Loucy (cell line): ENCODE results near the gene TACC2.

Experiments
- EZH2phosphoT487 ChIP-seq: fragments of 200-600 bp; IDR thresholded peaks from 2 replicates; pipeline ENCODE4 v1.6.1; 2018; ENCODE audit warnings: antibody characterized with exemption, mild to moderate bottlenecking, moderate library complexity, borderline replicate concordance
- TF ChIP-seq, protein P1 (sequence below): fragments of 200-600 bp; sonication (generic); conservative IDR thresholded peaks from 2 replicates; pipeline ENCODE4 v1.5.1; 2014; ENCODE audit warnings: mild to moderate bottlenecking, antibody characterized with exemption, low read length

DNA sequence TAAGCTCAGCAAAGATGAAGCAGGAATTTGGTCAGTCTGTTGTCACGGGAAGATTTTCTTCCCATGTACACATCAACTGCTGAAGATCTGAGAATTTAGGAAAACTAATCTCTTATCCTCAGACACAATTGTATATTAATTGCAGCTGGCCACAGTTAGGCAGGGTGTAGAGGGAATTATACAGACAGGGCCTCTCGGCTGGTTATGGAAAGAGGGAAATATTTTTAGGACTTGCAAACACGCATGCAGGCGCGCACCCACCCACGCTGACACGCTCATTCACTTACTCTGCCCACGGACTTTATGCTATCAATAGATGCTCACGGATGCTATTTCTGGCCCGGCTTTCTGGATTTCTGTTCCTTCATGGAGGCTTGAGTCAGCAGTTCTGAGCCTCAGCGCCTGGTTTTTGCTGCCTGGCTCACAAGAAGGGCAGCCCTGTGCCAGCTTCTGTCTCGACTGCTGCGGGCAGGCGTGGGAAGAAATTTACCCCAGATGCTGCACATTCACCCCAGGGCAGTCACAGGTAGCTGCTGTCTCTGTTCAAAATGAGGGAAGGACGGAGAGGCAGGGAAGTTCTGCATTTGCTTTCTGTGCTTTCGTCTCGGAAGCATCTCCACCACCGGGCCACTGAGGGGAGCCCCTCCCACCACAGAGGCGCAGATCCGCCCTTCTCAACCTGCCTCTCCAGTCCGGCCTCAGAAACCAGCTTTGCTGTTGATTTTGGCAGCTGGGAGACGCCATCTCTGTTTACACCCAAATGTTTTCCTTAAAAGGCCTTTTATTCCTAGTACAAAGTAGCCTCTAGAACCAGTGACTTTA, 165.8 kb downstream of the TACC2 start:
- TF ChIP-seq, protein P1, sequence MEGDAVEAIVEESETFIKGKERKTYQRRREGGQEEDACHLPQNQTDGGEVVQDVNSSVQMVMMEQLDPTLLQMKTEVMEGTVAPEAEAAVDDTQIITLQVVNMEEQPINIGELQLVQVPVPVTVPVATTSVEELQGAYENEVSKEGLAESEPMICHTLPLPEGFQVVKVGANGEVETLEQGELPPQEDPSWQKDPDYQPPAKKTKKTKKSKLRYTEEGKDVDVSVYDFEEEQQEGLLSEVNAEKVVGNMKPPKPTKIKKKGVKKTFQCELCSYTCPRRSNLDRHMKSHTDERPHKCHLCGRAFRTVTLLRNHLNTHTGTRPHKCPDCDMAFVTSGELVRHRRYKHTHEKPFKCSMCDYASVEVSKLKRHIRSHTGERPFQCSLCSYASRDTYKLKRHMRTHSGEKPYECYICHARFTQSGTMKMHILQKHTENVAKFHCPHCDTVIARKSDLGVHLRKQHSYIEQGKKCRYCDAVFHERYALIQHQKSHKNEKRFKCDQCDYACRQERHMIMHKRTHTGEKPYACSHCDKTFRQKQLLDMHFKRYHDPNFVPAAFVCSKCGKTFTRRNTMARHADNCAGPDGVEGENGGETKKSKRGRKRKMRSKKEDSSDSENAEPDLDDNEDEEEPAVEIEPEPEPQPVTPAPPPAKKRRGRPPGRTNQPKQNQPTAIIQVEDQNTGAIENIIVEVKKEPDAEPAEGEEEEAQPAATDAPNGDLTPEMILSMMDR, result no peak
- no peak for TF ChIP-seq EZH2phosphoT487
